GM12878 (cell line): Measurements from ENCODE around the gene PDF. TPM values are rescaled to one million over a fixed set of nuclear protein-coding genes. Genes with fewer than 3 reads are reported as not detected.

Experiments
- ATAC-seq: fragments of 200-7000 bp; cut with Tn5 transposase; 3 replicates; pipeline ENCODE4 v1.9.1; 2020; ENCODE audit warnings: mild to moderate bottlenecking, moderate library complexity
- BruUV-seq: library from RNA; stranded (reverse); fragments of 400-500 nt; replicated peaks from 2 replicates; lab custom pipeline; 2021; lab: Mats Ljungman, UMichigan
- CTCF ChIA-PET: fragments of 300-600 bp; sonication (Branson Sonifier 250); formaldehyde crosslinking; extraction: SDS; loops from one replicate; lab custom pipeline; 2021; ENCODE audit warnings: inconsistent platforms; lab: Yijun Ruan, JAX
- POLR2A ChIA-PET: fragments of 350-600 bp; formaldehyde crosslinking; extraction: SDS; loops from one replicate; lab custom pipeline; 2021; ENCODE audit warnings: inconsistent platforms; lab: Charles Lee
- RAD21 ChIA-PET: fragments of 300-600 bp; sonication (Branson Sonifier 250); formaldehyde crosslinking; loops from one replicate; lab custom pipeline; 2023; ENCODE audit warnings: antibody characterized with exemption; ENCODE audit not compliant: unreplicated experiment; lab: Charles Lee
- SMC1A ChIA-PET: fragments of 300-600 bp; sonication (Branson Sonifier 250); formaldehyde crosslinking; loops from one replicate; lab custom pipeline; 2023; ENCODE audit not compliant: unreplicated experiment, uncharacterized antibody; lab: Charles Lee
- DNase-seq: peaks from one replicate; pipeline ENCODE4 v3.0.0-alpha.2; 2011; ENCODE audit warnings: low read depth, low spot score
- FAIRE-seq: peaks from 3 replicates; lab custom pipeline; 2011; peaks lifted over from hg19 to GRCh38; lab: Jason Lieb, UNC
- H2AFZ ChIP-seq: 2 replicates; pipeline ENCODE4 v1.6.0; 2011; ENCODE audit warnings: low read depth, low read length, control low read depth; ENCODE audit not compliant: control insufficient read depth
- H3K27ac ChIP-seq: 2 replicates; pipeline ENCODE4 v1.5.1; 2011; ENCODE audit warnings: control low read depth; ENCODE audit not compliant: control insufficient read depth, insufficient read depth
- H3K27me3 ChIP-seq, 2 experiments: replicated peaks in 1 of 2; 2 replicates each; pipeline versions ENCODE4 v1.6.0 to v1.6.1; 2011; ENCODE audit warnings: low read length in 1 of 2; ENCODE audit not compliant: control insufficient read depth in 2 of 2, insufficient read depth in 2 of 2
- H3K36me3 ChIP-seq, 2 experiments: 2 replicates each; pipeline ENCODE4 v1.5.1; 2011; ENCODE audit warnings: low read length in 1 of 2; ENCODE audit not compliant: control insufficient read depth in 2 of 2, insufficient read depth in 2 of 2
- H3K4me1 ChIP-seq: 2 replicates; pipeline ENCODE4 v1.6.1; 2011; ENCODE audit warnings: mild to moderate bottlenecking, low read length, moderate library complexity, mixed read lengths; ENCODE audit not compliant: control insufficient read depth, insufficient read depth
- H3K4me2 ChIP-seq: 2 replicates; pipeline ENCODE4 v1.6.0; 2011; ENCODE audit warnings: control low read depth; ENCODE audit not compliant: control insufficient read depth, insufficient read depth
- H3K4me3 ChIP-seq: fragments of 200-600 bp; sonication (generic); 2 replicates; pipeline ENCODE4 v1.5.1; 2016
- H3K79me2 ChIP-seq: 2 replicates; pipeline ENCODE4 v1.6.0; 2011; ENCODE audit warnings: low read length; ENCODE audit not compliant: control insufficient read depth, insufficient read depth
- H3K9ac ChIP-seq: 2 replicates; pipeline ENCODE4 v1.8.0; 2011; ENCODE audit warnings: low read length, control low read depth, mixed read lengths; ENCODE audit not compliant: control insufficient read depth, insufficient read depth
- H3K9me3 ChIP-seq: replicated peaks from 3 replicates; pipeline ENCODE4 v1.5.1; 2011; ENCODE audit warnings: mild to moderate bottlenecking, low read length; ENCODE audit not compliant: control insufficient read depth, insufficient read depth
- H4K20me1 ChIP-seq: 2 replicates; pipeline ENCODE4 v1.6.0; 2011; ENCODE audit not compliant: control insufficient read depth, insufficient read depth
- BCL11A ChIP-seq: IDR thresholded peaks from 2 replicates; pipeline ENCODE4 v1.6.1; 2011; ENCODE audit warnings: low read depth, low read length
- BRCA1 ChIP-seq: IDR thresholded peaks from 2 replicates; pipeline ENCODE4 v1.6.1; 2011; ENCODE audit warnings: low read depth, low read length, improper control_type of control experiment
- E2F4 ChIP-seq: IDR thresholded peaks from 2 replicates; pipeline ENCODE4 v1.6.1; 2012; ENCODE audit warnings: low read depth, low read length, improper control_type of control experiment
- EED ChIP-seq: sonication (generic); IDR thresholded peaks from 2 replicates; pipeline ENCODE4 v1.6.1; 2016; ENCODE audit warnings: antibody characterized with exemption, low read depth
- EGR1 ChIP-seq, 2 experiments: IDR thresholded peaks; 1 replicate in 1 of 2; 2 replicates in 1 of 2; pipeline ENCODE4 v1.6.1; 2011 to 2012; ENCODE audit warnings: low read depth in 2 of 2, low read length in 2 of 2, borderline replicate concordance in 1 of 2, mild to moderate bottlenecking in 1 of 2, moderate library complexity in 1 of 2
- GATAD2B ChIP-seq: fragments of 450-650 bp; conservative IDR thresholded peaks from 2 replicates; pipeline ENCODE4 v1.6.1; 2017; ENCODE audit warnings: low read depth, mild to moderate bottlenecking, moderate library complexity
- PAX5 ChIP-seq: IDR thresholded peaks from 2 replicates; pipeline ENCODE4 v1.6.1; 2011; ENCODE audit warnings: low read depth, low read length, borderline replicate concordance
- POLR2AphosphoS5 ChIP-seq: IDR thresholded peaks from 2 replicates; pipeline ENCODE4 v1.6.1; 2011; ENCODE audit warnings: mild to moderate bottlenecking, low read length, inconsistent platforms
- RFX5 ChIP-seq: IDR thresholded peaks from 2 replicates; pipeline ENCODE4 v1.6.1; 2011; ENCODE audit warnings: low read depth, low read length, improper control_type of control experiment
- SIN3A ChIP-seq: IDR thresholded peaks from 2 replicates; pipeline ENCODE4 v1.6.1; 2012; ENCODE audit warnings: low read depth, low read length, improper control_type of control experiment
- TCF12 ChIP-seq: IDR thresholded peaks from 2 replicates; pipeline ENCODE4 v1.6.1; 2011; ENCODE audit warnings: low read depth, mild to moderate bottlenecking, low read length
- YBX1 ChIP-seq: fragments of 450-650 bp; IDR thresholded peaks from 2 replicates; pipeline ENCODE4 v1.6.1; 2016; ENCODE audit warnings: antibody characterized with exemption
- ZNF274 ChIP-seq: IDR thresholded peaks from one replicate; pipeline ENCODE4 v1.8.0; 2011; ENCODE audit not compliant: insufficient read length, insufficient read depth
- ZNF592 ChIP-seq: fragments of 450-650 bp; IDR thresholded peaks from 2 replicates; pipeline ENCODE4 v1.6.1; 2017; ENCODE audit warnings: mild to moderate bottlenecking, moderate library complexity
- WGBS: methylation state at CpG from one replicate; pipeline ENCODE4 v1.1.6; 2016; ENCODE audit warnings: low lambda C conversion rate; ENCODE audit not compliant: insufficient replicate concordance, insufficient coverage; ENCODE audit errors: missing lambda C conversion rate; 5-methylcytosine and 5-hydroxymethylcytosine counted together
- in situ Hi-C: fragments of 300-500 bp; cut with MboI; formaldehyde crosslinking; loops from 9 replicates; pipeline ENCODE4 v1.14.3; 2018; ENCODE audit warnings: mixed read lengths
- intact Hi-C: fragments of 100-400 bp; cut with micrococcal nuclease; formaldehyde crosslinking; loops from one replicate; pipeline ENCODE4 v1.14.2; 2022; ENCODE audit not compliant: unreplicated experiment
- polyA plus RNA-seq, 11 experiments: library from polyadenylated mRNA; depleted of rRNA in 4 of 11; unstranded in 6 of 11; stranded (reverse) in 5 of 11; fragments of >200 nt; fragmentation: Nextera tagmentation in 4 of 11; fragmentation: Illumina TruSeq in 1 of 11; extraction: Ambion mirVana in 4 of 11; extraction: Trizol in 1 of 11; gene quantifications; 1 replicate in 1 of 11; 2 replicates in 10 of 11; pipeline versions ENCODE4 v1.2.1 to v1.2.3, GENCODE V29; 2011 to 2016; ENCODE audit warnings: inconsistent platforms in 2 of 11, missing spikeins in 2 of 11, low read depth in 1 of 11
- total RNA-seq, 4 experiments: library from RNA; depleted of rRNA in 3 of 4; stranded (reverse); fragments of >200 nt in 3 of 4; fragmentation: Illumina TruSeq in 1 of 4; extraction: Trizol in 1 of 4; gene quantifications; 2 replicates each; pipeline versions ENCODE4 v1.2.1 to v1.2.3, GENCODE V29; 2013 to 2021
- TF ChIP-seq, protein P1 (sequence below): IDR thresholded peaks from 2 replicates; pipeline ENCODE4 v1.6.1; 2012; ENCODE audit warnings: mild to moderate bottlenecking, low read depth, low read length

The PDF gene
- total and polyA plus RNA-seq, 10 of the 15 experiments (the other 5 are each of a cell fraction or from before 2014, with no cell fraction given), result 0.13 to 44.1 (median 16.7) TPM

GRCh38 chr16:69378760-69379159 is 48.4 kb upstream of the PDF start:
- Histone ChIP-seq H4K20me1 (no peaks in the 10 kb centered on the region), H3K36me3 (peaks cover 2 to 26% of the 10 kb centered on the region in 2 experiments; a peak in 2 of 4 replicates), H3K9ac (no peak overlapping the region), H3K9me3 (no peaks in the 10 kb centered on the region), H3K4me3 (no peak overlapping the region), H3K27ac (no peak overlapping the region), H2AFZ (no peak overlapping the region), H3K79me2 (peaks cover 15% of the 10 kb centered on the region), H3K27me3 (no peaks in the 10 kb centered on the region), H3K4me1 (peaks cover 9% of the 10 kb centered on the region), H3K4me2 (no peak overlapping the region)
- 50% methylated on average over 1 of the region's 1 CpG for WGBS
- in situ Hi-C loops, result no loop called here
- no peak for ATAC-seq
- POLR2A ChIA-PET, result interaction anchor here (0.6 kb wide), 4 partner anchors 236 to 511 kb away, joined by 4 to 11 read pairs (median 8); no protein-coding TSS in a partner anchor
- BruUV-seq, result no TSS peak
- CTCF ChIA-PET, result interaction anchor here (0.8 to 1.4 kb wide), 2 partner anchors 18 to 192 kb away, joined by 3 to 5 read pairs; no protein-coding TSS in a partner anchor
- SMC1A ChIA-PET, result interaction anchor here (0.6 to 1.5 kb wide), 2 partner anchors 17 to 278 kb away, joined by 3 to 5 read pairs; no protein-coding TSS in a partner anchor
- no peak for DNase-seq
- RAD21 ChIA-PET, result interaction anchor here (0.6 kb wide), 1 partner anchor 64 kb away, joined by 3 read pairs; no protein-coding TSS in a partner anchor
- no peak for FAIRE-seq
- intact Hi-C loops, result no loop called here
- TF ChIP-seq TCF12, result no peak
- TF ChIP-seq PAX5, result no peak
- no peak for TF ChIP-seq SIN3A
- no peak for TF ChIP-seq ZNF274
- TF ChIP-seq RFX5, result no peak
- no peak for TF ChIP-seq ZNF592
- no peak for TF ChIP-seq BCL11A
- TF ChIP-seq, protein P1, sequence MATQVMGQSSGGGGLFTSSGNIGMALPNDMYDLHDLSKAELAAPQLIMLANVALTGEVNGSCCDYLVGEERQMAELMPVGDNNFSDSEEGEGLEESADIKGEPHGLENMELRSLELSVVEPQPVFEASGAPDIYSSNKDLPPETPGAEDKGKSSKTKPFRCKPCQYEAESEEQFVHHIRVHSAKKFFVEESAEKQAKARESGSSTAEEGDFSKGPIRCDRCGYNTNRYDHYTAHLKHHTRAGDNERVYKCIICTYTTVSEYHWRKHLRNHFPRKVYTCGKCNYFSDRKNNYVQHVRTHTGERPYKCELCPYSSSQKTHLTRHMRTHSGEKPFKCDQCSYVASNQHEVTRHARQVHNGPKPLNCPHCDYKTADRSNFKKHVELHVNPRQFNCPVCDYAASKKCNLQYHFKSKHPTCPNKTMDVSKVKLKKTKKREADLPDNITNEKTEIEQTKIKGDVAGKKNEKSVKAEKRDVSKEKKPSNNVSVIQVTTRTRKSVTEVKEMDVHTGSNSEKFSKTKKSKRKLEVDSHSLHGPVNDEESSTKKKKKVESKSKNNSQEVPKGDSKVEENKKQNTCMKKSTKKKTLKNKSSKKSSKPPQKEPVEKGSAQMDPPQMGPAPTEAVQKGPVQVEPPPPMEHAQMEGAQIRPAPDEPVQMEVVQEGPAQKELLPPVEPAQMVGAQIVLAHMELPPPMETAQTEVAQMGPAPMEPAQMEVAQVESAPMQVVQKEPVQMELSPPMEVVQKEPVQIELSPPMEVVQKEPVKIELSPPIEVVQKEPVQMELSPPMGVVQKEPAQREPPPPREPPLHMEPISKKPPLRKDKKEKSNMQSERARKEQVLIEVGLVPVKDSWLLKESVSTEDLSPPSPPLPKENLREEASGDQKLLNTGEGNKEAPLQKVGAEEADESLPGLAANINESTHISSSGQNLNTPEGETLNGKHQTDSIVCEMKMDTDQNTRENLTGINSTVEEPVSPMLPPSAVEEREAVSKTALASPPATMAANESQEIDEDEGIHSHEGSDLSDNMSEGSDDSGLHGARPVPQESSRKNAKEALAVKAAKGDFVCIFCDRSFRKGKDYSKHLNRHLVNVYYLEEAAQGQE, result no peak
- TF ChIP-seq EGR1 (IDR thresholded peaks at IDR 0.05; ENCODE audit: borderline replicate concordance in 1 of 2, low read depth in 2 of 2, low read length in 2 of 2), result no peak
- no peak for TF ChIP-seq YBX1
- no peak for TF ChIP-seq GATAD2B
- no peak for TF ChIP-seq E2F4
- no peak for TF ChIP-seq POLR2AphosphoS5
- TF ChIP-seq EED, result no peak
- no peak for TF ChIP-seq BRCA1
